SW480 (cell line): ENCODE measurements around the gene HSD17B2.
"Not testable (repeated sequence)": the region's sequence is repeated elsewhere in the genome, so short reads cannot be mapped to it uniquely, and the experiment has no call there.

Experiments
- DNase-seq: peaks from one replicate; pipeline ENCODE4 v3.0.0-alpha.2; 2016; ENCODE audit warnings: low spot score

Gene HSD17B2

GRCh38 chr16:82081264-82081663, 46.2 kb downstream of the HSD17B2 start:
- no peak for DNase-seq

- no peak for DNase-seq
Observed at GRCh38 chr16:82082097-82082496, 47.0 kb downstream of the HSD17B2 start.

DNA sequence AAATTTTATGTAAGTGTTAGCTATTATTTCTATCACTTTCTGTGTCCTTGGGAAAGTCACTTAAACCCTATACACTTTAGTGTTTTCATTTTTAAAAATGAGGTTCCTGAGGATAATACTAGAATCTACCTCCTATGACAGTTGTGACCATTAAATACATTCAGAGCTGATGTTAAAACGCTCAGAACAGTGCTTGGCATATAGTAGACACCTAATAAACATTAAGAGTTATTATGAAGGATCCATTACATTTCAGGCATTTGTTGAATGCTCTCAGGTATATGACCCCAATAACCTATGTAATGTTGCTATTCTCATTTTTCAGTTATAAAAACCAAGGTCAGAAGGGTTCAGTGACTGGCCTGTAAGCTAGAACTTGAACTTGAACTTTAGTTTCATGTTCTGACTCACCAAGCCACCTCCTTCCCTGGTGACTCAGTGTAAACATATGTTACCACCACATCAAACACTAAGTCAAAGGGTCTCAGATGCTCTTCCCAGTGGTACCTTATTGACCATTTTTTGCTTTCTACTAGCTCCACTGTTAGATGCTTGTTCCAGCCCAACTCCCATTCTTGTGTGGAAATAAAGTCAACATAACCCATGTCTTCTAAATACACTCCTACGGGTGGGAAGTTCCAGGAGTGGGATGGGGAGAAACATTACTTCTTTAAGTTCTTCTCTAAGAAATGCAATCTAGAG, 47.6 kb downstream of the HSD17B2 start:
- peak; percentile 92 for DNase-seq

GRCh38 chr16:82083710-82084353, 48.8 kb downstream of the HSD17B2 start:
- no peak for DNase-seq

DNA sequence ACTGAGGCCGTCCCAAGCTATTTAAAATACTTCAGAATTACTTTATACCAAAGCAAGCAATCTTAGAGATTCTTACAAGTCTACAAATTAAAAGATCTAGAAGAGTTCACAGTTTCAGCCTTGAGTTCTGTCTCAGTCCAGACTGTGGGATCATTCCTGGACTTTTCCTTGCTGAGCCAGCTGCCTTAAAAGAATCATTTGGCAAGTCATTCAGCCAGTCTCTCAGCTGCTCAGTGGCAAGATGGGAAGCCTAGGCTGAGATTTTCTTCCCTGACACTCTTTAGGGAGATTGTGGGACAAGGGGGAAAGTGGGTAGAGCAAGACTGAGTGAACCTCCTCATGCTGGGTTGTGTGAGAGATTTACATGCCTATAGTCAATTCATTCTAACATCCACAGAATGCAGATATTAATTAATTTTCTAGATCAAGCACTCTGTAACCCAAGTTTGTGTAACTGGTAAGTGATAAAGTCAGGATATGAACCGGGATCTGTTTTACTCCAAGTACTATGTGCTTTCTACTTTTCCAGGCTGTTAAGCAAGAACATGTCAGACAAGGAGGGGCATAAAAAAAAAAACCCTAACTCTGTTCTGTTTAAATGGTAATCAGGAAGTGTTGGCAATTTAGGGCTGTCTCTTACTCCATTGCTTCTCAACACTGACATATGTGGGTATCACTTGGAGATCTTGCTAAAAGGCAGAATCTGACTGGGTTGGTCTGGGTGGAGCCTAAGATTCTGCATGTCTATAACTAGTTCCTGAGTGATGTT, 50.1 kb downstream of the HSD17B2 start:
- DNase-seq = no peak

- no peak for DNase-seq
Observed at GRCh38 chr16:82088483-82088882, 53.4 kb downstream of the HSD17B2 start.

- DNase-seq = no peak
Observed at GRCh38 chr16:82091241-82091640, 56.2 kb downstream of the HSD17B2 start.

DNA sequence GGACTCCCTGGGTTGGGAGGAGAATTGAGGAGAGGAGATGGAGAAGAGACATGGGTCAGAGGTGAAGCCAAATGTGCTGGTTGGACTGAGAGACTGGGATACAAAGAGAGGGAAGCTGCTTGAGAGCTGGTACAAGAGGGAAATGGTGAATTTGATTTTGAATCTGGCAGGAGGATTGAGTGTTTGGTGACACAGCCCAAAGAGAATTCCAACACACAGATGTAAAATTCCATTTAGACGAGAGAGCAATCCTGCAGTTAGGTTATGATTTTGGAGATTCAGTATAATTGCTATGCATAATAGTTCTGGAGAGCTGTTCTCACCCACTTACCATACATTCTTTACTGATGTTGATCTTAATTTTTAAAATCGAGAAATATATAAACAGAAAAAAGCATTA, 57.7 kb downstream of the HSD17B2 start:
- no peak for DNase-seq

GRCh38 chr16:82093666-82094300, 58.7 kb downstream of the HSD17B2 start:
- DNase-seq = no peak

GRCh38 chr16:82094942-82095540, 60.0 kb downstream of the HSD17B2 start:
- no peak for DNase-seq

DNA sequence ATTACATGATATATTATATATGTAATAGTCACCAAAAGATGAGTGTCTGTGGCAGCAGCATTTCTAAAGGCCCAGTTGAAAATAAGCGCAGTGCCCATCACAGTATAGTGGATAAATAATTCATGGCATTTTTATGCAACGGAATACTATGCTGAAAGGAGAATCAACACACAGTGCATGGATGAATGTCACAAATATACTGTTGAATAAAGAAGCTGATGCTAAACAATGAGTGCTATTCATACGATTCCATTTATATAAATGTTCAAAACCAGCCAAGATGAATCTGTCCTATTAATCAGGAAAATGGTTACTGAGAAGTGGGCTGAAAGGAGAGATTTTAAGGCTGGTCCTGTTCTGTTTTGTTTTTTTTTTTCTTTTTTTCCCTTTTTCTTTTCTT, 61.6 kb downstream of the HSD17B2 start:
- DNase-seq = no peak

DNA sequence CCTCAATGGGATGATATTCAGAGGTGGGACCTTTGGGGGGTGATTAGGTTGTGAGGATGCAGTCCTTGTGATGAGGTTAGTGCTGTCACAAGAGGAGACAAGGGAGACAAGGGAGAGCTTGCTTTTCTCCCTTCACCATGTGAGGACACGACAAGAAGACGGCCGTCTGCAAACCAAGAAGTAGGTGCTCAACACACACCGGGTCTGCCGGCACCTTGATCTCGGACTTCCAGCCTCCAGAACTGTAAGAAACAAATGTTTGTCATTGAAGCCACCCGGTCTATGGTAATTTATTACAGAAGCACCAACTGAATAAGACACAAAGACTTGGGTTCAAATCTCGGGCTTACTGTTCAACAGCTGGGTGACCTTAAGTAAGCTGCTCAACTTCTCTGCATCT, 70.1 kb downstream of the HSD17B2 start:
- no peak for DNase-seq

DNA sequence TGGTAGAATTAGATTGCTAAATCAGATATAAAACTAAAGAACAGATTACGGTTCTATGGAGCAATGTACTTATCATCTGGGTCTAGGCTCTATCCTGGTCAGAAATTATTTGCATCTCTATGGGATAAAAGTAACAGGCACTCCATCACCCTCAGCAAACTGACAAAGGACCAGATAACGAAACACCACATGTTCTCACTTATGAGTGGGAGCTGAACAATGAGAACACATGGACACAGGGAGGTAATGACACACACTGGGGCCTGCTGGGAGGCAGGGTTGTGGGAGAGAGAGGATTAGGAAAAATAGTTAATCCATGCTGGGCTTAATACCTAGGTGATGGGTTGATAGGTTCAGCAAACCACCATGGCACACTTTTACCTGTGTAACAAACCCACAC, 73.0 kb downstream of the HSD17B2 start:
- DNase-seq = no peak

- DNase-seq = no peak
Observed at GRCh38 chr16:82108774-82109173, 73.7 kb downstream of the HSD17B2 start.

DNA sequence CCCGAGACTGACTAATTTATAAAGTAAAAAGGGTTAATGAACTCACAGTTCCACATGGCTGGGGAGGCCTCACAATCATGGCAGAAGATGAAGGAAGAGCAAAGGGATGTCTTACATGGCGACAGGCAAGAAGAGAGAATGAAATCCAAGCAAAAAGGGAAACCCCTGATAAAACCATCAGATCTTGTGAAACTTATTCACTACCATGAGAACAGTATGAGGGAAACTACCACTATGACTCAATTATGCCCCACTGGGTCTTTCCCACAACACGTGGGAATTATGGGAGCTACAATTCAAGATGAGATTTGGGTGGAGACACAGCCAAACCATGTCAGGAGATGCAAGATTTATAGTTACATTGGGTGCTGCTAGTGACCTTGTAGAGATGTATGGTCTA, 74.2 kb downstream of the HSD17B2 start:
- not testable (repeated sequence) for DNase-seq

DNA sequence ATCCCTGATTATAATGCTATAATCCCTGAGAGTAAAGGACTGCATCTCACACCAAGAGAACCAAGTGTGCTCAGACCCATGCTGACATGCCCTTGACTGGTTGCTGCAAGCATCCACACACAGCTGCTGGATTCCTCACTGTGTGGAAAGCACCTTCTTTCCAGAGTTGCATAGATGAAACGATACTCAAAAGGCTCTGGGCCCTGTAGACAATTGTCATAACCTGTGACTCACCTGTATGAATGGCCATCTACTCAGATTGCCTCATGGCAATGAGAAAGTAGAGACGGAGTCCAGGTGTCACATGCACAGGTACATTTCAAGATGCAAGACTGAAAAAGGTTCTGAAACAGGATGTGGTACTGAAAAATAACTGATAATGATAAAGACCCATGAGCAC, 76.9 kb downstream of the HSD17B2 start:
- DNase-seq = peak; percentile 3

- DNase-seq = no peak
Observed at GRCh38 chr16:82113741-82114140, 78.7 kb downstream of the HSD17B2 start.

DNA sequence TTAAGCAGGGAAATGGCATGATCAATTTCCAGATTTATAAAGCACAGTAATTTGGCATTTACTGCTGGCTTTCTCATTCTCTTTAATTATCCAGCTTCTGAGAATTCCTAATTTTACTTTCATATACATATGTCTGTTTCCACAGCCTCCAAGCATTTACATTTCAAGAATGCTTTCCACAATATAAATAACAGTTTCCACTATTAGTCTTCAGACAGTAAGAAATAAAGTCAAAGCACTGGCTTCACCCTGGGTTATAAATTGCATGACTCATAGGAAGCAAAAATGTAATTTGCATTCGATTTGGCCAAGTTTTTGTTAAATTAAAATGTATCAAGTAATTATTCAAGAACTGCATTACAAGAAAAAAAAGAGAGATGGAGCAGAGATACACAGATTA, 81.5 kb downstream of the HSD17B2 start:
- no peak for DNase-seq

GRCh38 chr16:82118749-82119148, 83.7 kb downstream of the HSD17B2 start:
- no peak for DNase-seq

- no peak for DNase-seq
Observed at GRCh38 chr16:82119405-82119804, 84.4 kb downstream of the HSD17B2 start.

DNA sequence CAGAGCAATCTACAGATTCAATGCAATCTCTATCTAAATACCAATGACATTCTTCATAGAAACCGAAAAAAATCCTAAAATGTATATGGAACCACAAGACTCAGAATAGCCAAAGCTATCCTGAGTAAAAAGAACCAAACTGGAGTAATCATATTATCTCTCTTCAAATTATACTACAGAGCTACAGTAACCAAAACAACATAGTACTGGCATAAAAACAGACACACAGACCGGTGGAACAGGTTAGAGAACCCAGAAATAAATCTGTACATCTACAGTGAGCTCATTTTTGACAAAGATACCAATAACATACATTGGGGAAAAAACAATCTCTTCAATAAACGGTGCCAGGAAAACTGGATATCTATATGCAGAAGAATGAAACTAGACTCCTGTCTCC, 89.6 kb downstream of the HSD17B2 start:
- DNase-seq = no peak

- no peak for DNase-seq
Observed at GRCh38 chr16:82129881-82130280, 94.8 kb downstream of the HSD17B2 start.
